HUES48 (cell line): Measurements from ENCODE around the gene SUV39H2.
"Not testable (repeated sequence)": the region's sequence is repeated elsewhere in the genome, so short reads cannot be mapped to it uniquely, and the experiment has no call there.

Experiments used
- H3K27ac ChIP-seq: one replicate; pipeline ENCODE4 v1.7.0; 2013; ENCODE audit warnings: low read depth, low read length, inconsistent platforms
- H3K27me3 ChIP-seq: 2 replicates; pipeline ENCODE4 v1.6.1; 2013; ENCODE audit warnings: mild to moderate bottlenecking, low read length; ENCODE audit not compliant: control insufficient read depth, insufficient read depth
- H3K36me3 ChIP-seq: 2 replicates; pipeline ENCODE4 v1.6.1; 2013; ENCODE audit warnings: low read length; ENCODE audit not compliant: control insufficient read depth, insufficient read depth
- H3K4me1 ChIP-seq: 2 replicates; pipeline ENCODE4 v1.6.1; 2013; ENCODE audit warnings: mild to moderate bottlenecking, low read length; ENCODE audit not compliant: control insufficient read depth, insufficient read depth
- H3K4me3 ChIP-seq: 2 replicates; pipeline ENCODE4 v1.5.1; 2013; ENCODE audit warnings: mild to moderate bottlenecking, low read depth, low read length
- H3K9ac ChIP-seq: 2 replicates; pipeline ENCODE4 v1.6.1; 2013; ENCODE audit warnings: mild to moderate bottlenecking, low read depth, low read length, moderate library complexity
- H3K9me3 ChIP-seq: 2 replicates; pipeline ENCODE4 v1.6.1; 2013; ENCODE audit warnings: low read length; ENCODE audit not compliant: control insufficient read depth, insufficient read depth

Gene SUV39H2

GRCh38 chr10:14930610-14931009 is 51.9 kb downstream of the SUV39H2 start:
- Histone ChIP-seq H3K4me3 (no peak overlapping the region), H3K27me3 (no peaks in the 10 kb centered on the region), H3K9me3 (no peaks in the 10 kb centered on the region), H3K27ac (no peak overlapping the region), H3K4me1 (no peaks in the 10 kb centered on the region), H3K36me3 (peaks cover 59% of the 10 kb centered on the region), H3K9ac (no peak overlapping the region)

DNA sequence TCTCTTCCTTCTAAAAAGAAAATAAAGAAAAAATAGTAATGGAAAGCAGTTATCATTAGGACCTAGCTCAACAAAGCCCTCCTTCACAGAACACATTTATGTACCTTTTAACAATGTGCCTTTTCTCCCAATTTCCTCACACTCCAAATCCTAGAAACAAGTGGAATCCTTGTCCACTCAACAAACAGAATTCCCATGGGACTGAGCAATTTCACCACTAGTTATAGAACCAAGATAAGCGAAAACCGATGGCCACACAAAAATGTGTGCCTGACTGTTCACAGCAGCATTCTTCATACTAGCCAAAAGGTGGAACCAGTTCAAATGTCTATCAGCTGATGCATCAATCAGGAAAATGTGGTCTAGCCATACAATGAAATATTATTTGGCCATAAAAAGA is 57.9 kb downstream of the SUV39H2 start:
- Histone ChIP-seq H3K9me3 (no peaks in the 10 kb centered on the region), H3K27ac (no peak overlapping the region), H3K4me3 (no peak overlapping the region), H3K36me3 (peaks cover 41% of the 10 kb centered on the region), H3K27me3 (no peaks in the 10 kb centered on the region), H3K4me1 (no peaks in the 10 kb centered on the region), H3K9ac (no peak overlapping the region)

DNA sequence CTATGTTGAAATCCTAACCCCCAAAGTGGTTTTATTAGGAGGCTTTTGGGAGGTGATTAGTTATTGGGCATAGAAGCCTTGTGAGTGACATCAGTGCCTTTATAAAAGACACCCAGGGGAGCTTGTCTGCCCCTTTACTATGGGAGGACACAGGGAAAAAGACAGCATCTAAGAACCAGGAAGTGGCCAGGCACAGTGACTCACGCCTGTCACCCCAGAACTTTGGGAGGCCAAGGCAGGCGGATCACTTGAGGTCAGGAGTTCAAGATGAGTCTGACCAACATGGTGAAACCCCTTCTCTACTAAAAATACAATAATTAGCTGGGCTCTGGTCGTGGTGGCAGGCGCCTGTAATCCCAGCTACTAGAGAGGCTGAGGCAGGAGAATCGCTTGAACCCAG is 60.3 kb downstream of the SUV39H2 start:
- H3K4me3 ChIP-seq, H3K27ac ChIP-seq, H3K4me1 ChIP-seq, H3K9ac ChIP-seq, H3K27me3 ChIP-seq, H3K9me3 ChIP-seq: not testable (repeated sequence)
- peaks cover 22% of the 10 kb centered on the region for H3K36me3 ChIP-seq

DNA sequence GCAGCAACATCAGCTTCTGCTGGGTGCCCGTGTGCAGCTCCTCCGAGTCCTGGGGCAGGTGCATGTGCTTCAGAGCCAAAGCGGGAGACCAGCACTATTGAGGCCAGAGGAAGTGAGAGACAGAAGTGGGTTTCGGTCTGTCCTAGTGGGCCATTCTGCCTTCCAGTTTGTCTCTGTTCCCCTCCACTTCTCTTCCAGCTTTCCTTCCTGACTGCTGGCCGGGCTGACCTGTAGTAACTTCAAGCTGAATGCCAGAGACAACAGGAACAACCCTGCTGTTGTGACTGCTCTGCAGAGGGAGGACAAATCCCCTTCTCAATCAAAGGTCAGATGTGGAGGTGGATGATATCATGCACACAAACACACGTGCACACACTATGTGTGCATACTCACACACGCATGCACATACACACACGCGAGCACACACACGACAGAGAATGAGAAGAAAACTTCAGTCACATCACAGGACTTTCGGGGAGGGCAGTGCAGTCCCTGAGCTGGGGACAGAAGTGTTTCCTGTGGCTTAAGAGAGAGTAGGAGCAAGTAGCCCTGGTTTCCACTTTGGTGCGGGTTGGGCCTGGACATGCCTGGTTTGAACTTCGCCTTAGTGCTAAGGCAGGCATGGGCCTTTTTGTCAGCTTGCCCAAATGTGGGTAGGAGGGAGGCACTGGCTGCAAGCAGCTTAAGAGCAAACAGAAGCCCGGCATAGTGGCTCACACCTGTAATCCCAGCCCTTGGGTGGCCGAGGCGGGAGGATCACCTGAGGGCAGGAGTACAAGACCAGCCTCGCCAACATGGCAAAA is 63.7 kb downstream of the SUV39H2 start:
- peaks cover 31% of the 10 kb centered on the region for H3K36me3 ChIP-seq
- not testable (repeated sequence) for H3K9me3 ChIP-seq, H3K27ac ChIP-seq, H3K4me3 ChIP-seq, H3K4me1 ChIP-seq, H3K27me3 ChIP-seq, H3K9ac ChIP-seq

DNA sequence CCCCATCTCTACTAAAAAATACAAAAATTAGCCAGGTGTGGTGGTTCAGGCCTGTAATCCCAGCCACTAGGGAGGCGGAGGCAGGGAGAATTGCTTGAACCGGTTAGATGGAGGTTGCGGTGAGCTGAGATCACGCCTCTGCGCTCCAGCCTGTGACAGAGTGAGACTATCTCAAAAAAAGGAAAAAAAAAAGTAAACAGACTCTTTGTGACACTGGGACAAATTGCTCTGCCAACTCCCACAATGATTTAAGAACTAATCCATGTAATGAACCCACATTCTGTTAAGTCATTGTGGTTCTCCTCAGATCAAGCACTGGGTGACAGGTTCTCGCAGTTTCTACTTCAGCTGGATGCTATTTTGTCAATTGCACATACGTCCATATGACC is 64.3 kb downstream of the SUV39H2 start:
- not testable (repeated sequence) for H3K4me1 ChIP-seq, H3K4me3 ChIP-seq, H3K27ac ChIP-seq, H3K9ac ChIP-seq, H3K27me3 ChIP-seq, H3K9me3 ChIP-seq
- peaks cover 34% of the 10 kb centered on the region for H3K36me3 ChIP-seq

DNA sequence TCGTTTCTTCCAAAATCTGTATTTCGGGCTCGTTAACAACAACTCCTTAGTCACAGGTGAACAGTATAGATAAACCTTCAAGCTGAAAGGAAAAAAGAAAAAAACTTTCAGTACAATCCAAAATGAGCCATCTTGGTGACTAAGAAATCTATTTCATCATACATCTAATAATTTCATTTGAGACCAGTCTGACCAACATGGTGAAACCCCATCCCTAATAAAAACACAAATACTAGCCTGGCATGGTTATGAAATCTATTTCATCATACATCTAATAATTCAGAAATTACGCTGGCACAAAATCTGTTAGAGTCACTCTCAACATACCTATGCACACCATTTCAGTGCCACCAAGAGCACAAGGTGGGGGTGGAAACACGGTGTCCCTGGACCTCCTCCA is 66.4 kb downstream of the SUV39H2 start:
- Histone ChIP-seq H3K36me3 (peaks cover 35% of the 10 kb centered on the region), H3K27ac (no peak overlapping the region), H3K4me1 (no peaks in the 10 kb centered on the region), H3K27me3 (no peaks in the 10 kb centered on the region), H3K4me3 (no peak overlapping the region), H3K9me3 (no peaks in the 10 kb centered on the region), H3K9ac (no peak overlapping the region)

DNA sequence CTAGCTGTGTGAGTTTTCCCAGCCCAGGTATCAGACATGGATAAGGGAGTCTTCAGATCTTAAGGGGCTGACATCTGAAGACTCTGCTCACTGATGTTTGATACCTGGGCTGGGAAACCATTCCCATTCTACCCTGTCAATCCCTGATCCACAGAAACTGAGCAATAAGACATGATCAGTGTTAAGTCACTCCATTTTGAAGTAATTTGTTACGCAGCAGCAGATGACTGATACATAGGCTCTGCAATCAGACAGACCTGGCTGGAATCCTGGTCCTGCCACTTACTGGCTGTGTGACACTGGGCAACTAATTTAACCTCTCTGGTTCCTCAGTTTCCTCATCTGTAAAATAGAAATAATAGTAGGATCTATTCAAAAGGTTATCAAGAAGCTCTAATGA is 68.6 kb downstream of the SUV39H2 start:
- peaks cover 35% of the 10 kb centered on the region for H3K36me3 ChIP-seq
- H3K4me3 ChIP-seq: no peak overlapping the region
- 0 out of 2 replicates have a peak, but pooled peaks cover 3% of the 10 kb centered on the region for H3K4me1 ChIP-seq
- no peak overlapping the region for H3K9ac ChIP-seq
- H3K27ac ChIP-seq: no peak overlapping the region
- H3K9me3 ChIP-seq: no peaks in the 10 kb centered on the region
- H3K27me3 ChIP-seq: no peaks in the 10 kb centered on the region

- peaks cover 28% of the 10 kb centered on the region for H3K36me3 ChIP-seq
- no peaks in the 10 kb centered on the region for H3K27me3 ChIP-seq
- H3K4me1 ChIP-seq: peaks cover 12% of the 10 kb centered on the region
- no peak overlapping the region for H3K27ac ChIP-seq
- no peak overlapping the region for H3K4me3 ChIP-seq
- no peaks in the 10 kb centered on the region for H3K9me3 ChIP-seq
- H3K9ac ChIP-seq: no peak overlapping the region
Measured at GRCh38 chr10:14949291-14949690, 70.6 kb downstream of the SUV39H2 start.

- Histone ChIP-seq H3K9ac (0 out of 2 replicates have a peak overlapping the region, but pooled peaks have one; percentile 28), H3K4me3 (peak overlapping the region; percentile 76), H3K27ac (peak overlapping the region; percentile 87), H3K4me1 (peaks cover 12% of the 10 kb centered on the region), H3K27me3 (peaks cover 17% of the 10 kb centered on the region), H3K36me3 (peaks cover 5% of the 10 kb centered on the region; the same call in 1 of the 2 replicates), H3K9me3 (no peaks in the 10 kb centered on the region)
Measured at GRCh38 chr10:14952851-14953423, 74.3 kb downstream of the SUV39H2 start.

GRCh38 chr10:14953424-14954000 is 74.8 kb downstream of the SUV39H2 start:
- Histone ChIP-seq H3K27me3 (peaks cover 17% of the 10 kb centered on the region), H3K27ac (peak overlapping the region; percentile 87), H3K4me1 (peaks cover 12% of the 10 kb centered on the region), H3K9ac (peak overlapping the region; percentile 28; the same call in 1 of the 2 replicates), H3K4me3 (peak overlapping the region; percentile 76), H3K36me3 (no peaks in the 10 kb centered on the region; the same call in 1 of the 2 replicates), H3K9me3 (no peaks in the 10 kb centered on the region)
